Heart right ventricle (tissue), 16 donors: ENCODE data around the gene KIF16B. TPM values are rescaled to one million over a fixed set of nuclear protein-coding genes. Genes with fewer than 3 reads are reported as not detected.
"Not testable (repeated sequence)": the region's sequence is repeated elsewhere in the genome, so short reads cannot be mapped to it uniquely, and the experiment has no call there.

ENCODE experiments used
- ATAC-seq, 8 donors: fragments of 200-7000 bp; cut with Tn5 transposase; one replicate each; pipeline ENCODE4 v1.9.1; 2020; ENCODE audit warnings: mild to moderate bottlenecking in 8 of 8, moderate library complexity in 8 of 8, moderate number of reproducible peaks in 1 of 8
- DNase-seq, 2 donors: peaks; one replicate each; pipeline ENCODE4 v3.0.0-alpha.2; 2020
- H3K27ac ChIP-seq, 10 donors: fragments of 200-600 bp; sonication (generic) in 2 of 10; one replicate each; pipeline versions ENCODE4 v1.5.0 to v1.8.0; 2020 to 2022; ENCODE audit warnings: mild to moderate bottlenecking in 3 of 10
- H3K27me3 ChIP-seq, 7 donors: fragments of 200-600 bp; one replicate each; pipeline ENCODE4 v1.8.0; 2021 to 2022; ENCODE audit warnings: mild to moderate bottlenecking in 2 of 7
- H3K36me3 ChIP-seq, 9 donors: fragments of 200-600 bp; sonication (generic) in 1 of 9; one replicate each; pipeline versions ENCODE4 v1.5.0 to v1.8.0; 2020 to 2022; ENCODE audit warnings: mild to moderate bottlenecking in 2 of 9
- H3K4me1 ChIP-seq, 9 donors: fragments of 200-600 bp; sonication (generic) in 1 of 9; one replicate each; pipeline versions ENCODE4 v1.5.0 to v1.8.0; 2020 to 2022; ENCODE audit warnings: mild to moderate bottlenecking in 4 of 9
- H3K4me3 ChIP-seq, 10 donors: fragments of 200-600 bp; sonication (generic) in 2 of 10; one replicate each; pipeline versions ENCODE4 v1.5.0 to v1.8.0; 2020 to 2022; ENCODE audit warnings: mild to moderate bottlenecking in 7 of 10, moderate library complexity in 2 of 10
- H3K9me3 ChIP-seq, 11 donors: fragments of 200-600 bp in 10 of 11; sonication (generic) in 2 of 11; one replicate each; pipeline versions ENCODE4 v1.5.0 to v1.8.0; 2013 to 2022; ENCODE audit warnings: mild to moderate bottlenecking in 2 of 11, control low read depth in 1 of 11, moderate library complexity in 1 of 11
- WGBS, 2 donors: extraction: QIAGEN DNeasy Blood & Tissue Kit; methylation state at CpG; one replicate each; pipeline ENCODE4 v1.1.7; 2013; ENCODE audit warnings: inconsistent platforms in 1 of 2; 5-methylcytosine and 5-hydroxymethylcytosine counted together
- intact Hi-C, 10 donors: fragments of 100-400 bp; cut with DNase I; formaldehyde crosslinking; loops; one replicate each; pipeline versions ENCODE4 v1.11.1 to v1.14.2; 2022
- polyA plus RNA-seq, 2 donors: library from polyadenylated mRNA; stranded (reverse); fragments of 200-250 nt; gene quantifications; one replicate each; pipeline ENCODE4 v1.2.3, GENCODE V29; 2013
- total RNA-seq, 10 donors: library from RNA; stranded (reverse); fragmentation: NEBNext Ultra II Directional in 3 of 10; extraction: Animal tissue kit (Norgen Biotek cat#: 25700) in 3 of 10; gene quantifications; one replicate each; pipeline versions ENCODE4 v1.2.1 to v1.2.4, GENCODE V29; 2021 to 2023
- TF ChIP-seq, protein P1 (sequence below), 9 donors: fragments of 200-600 bp; sonication (generic) in 2 of 9; IDR thresholded peaks; one replicate each; pipeline versions ENCODE4 v1.5.0 to v1.8.0; 2021 to 2022; ENCODE audit warnings: antibody characterized with exemption in 9 of 9, mild to moderate bottlenecking in 5 of 9, moderate library complexity in 1 of 9
- donor health status: Arrhythmogenic right ventricular cardiomyopathy.
- donor health status: ischemic (EF 13 %, LVEDD 7.1; RV severe dilation, severe dysfunction).
- donor health status: healthy with polysubstance abuse.
- donor health status: DM: no; HTN: yes; CAD: no.
- donor health status: DM: no; HTN: no; CAD: no.
- donor health status: ischemic (EF 25% LVEDD 6.9; RV normal size, moderate dysfunction).
- donor health status: ischemic (EF 25% LVEDD 5.7; RV mildly dilated, moderate dysfunction).
- donor health status: healthy.
- donor health status: DM: yes; HTN: yes; CAD: no.
- donor health status: Ischemic cardiomyopathy.
- donor health status: ischemic (EF 35%, LVEDD 5.7; RV mildly dilated, moderate dysfunction).
- donor health status: nonischemic (EF 11% LVEDD 7.7; RV severe dilation, severe dysfunction).
- donor health status: DM: yes; HTN: yes; CAD: no.
- donor health status: PGD.
- donor health status: ischemic (EF 29% LVEDD 5.4; RV normal size, mild dysfunction).
- donor health status: nonischemic (EF 23%, LVEDD 6.1; RV moderate dilation, normal function).

The KIF16B gene
- total and polyA plus RNA-seq, 12 donors: 9.7 to 22.5 (median 17.9) TPM

DNA sequence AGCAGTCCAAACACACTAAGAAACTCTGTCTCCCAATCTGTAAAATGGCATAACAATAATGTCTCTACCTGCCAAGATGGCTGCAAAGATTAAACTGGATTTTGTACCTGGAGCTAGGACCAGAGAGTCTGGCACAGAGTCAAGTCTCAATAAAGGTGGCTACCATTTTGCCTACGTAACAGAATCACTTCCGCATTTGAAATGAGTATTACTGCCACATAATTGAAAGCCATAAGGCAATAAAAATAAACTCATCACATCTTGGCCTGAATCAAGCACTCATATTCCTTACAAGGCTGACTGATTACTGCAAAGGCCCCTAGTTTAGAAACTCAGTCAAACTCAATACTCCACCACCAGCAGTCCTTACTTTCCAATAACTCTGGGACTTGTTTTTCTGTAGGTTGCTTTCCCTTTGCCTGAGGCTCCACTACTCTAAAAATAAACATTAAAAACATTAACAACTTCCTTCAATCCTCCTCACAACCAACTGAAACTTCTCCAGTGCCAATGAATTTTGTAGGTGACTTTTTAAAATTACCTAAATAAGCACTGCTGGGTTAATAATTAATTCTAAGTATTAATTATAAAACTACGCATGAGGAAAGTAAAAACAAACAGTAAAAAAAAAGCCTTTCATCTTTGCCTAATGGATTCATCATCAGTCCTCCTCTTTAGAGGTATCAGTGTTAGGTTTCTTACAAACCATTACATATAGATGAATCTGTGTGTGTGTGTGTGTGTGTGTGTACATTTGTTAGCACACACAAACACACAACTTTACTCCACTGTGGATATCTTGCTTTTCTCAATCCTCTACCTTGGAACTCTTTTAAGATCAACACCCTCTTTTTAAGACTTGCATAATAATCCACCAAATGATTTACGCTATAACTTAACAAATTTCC lies 3.7 kb downstream of the KIF16B start:
- WGBS, 2 donors: 84 to 85% methylated on average over 4 of the region's 4 CpGs
- Histone ChIP-seq H3K9me3 (no peaks in the 10 kb centered on the region), H3K4me3 (no peak overlapping the region), H3K27me3 (no peaks in the 10 kb centered on the region), H3K4me1 (peaks cover 0 to 39% (median 21%) of the 10 kb centered on the region in 9 donors), H3K27ac (no peak overlapping the region), H3K36me3 (no peaks in the 10 kb centered on the region)
- intact Hi-C loops: loop anchor here in 4 of 10 donors (5.0 to 10.0 kb wide), 2 partner anchors 163 to 165 kb away; partner anchors contain the start of gene SNRPB2 (in 4 of the 4)
- ATAC-seq (no peak), DNase-seq (no peak)
- TF ChIP-seq, protein P1, sequence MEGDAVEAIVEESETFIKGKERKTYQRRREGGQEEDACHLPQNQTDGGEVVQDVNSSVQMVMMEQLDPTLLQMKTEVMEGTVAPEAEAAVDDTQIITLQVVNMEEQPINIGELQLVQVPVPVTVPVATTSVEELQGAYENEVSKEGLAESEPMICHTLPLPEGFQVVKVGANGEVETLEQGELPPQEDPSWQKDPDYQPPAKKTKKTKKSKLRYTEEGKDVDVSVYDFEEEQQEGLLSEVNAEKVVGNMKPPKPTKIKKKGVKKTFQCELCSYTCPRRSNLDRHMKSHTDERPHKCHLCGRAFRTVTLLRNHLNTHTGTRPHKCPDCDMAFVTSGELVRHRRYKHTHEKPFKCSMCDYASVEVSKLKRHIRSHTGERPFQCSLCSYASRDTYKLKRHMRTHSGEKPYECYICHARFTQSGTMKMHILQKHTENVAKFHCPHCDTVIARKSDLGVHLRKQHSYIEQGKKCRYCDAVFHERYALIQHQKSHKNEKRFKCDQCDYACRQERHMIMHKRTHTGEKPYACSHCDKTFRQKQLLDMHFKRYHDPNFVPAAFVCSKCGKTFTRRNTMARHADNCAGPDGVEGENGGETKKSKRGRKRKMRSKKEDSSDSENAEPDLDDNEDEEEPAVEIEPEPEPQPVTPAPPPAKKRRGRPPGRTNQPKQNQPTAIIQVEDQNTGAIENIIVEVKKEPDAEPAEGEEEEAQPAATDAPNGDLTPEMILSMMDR (IDR thresholded peaks at IDR 0.05): no peak

DNA sequence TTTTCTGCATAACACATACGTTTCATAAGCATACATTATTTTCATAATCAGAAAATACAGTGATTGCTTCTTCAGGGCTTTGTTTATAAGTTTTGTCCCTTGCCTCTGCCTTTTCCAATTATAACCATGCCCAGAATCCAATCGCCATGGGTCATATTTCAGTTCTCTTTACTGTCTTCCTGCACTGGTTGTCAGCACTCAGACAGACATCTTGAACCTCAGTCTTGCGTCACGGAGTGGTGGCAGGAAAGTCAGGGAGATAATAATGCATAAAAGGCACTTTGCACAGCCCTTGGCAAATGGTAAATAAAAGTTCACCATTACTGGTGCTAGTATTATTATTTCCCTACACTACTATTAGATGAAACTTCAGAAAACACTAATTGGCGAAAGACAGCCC lies 7.2 kb downstream of the KIF16B start:
- Histone ChIP-seq H3K27me3 (no peaks in the 10 kb centered on the region), H3K9me3 (no peaks in the 10 kb centered on the region), H3K4me3 (no peak overlapping the region), H3K4me1 (peaks cover 0 to 15% (median 0%) of the 10 kb centered on the region in 9 donors), H3K27ac (no peak overlapping the region), H3K36me3 (no peaks in the 10 kb centered on the region)
- WGBS, 2 donors: 74 to 85% methylated on average over 5 of the region's 5 CpGs
- intact Hi-C loops: loop anchor here in 1 of 10 donors (10.0 kb wide), 1 partner anchor 169 kb away; the partner anchor contains the start of gene SNRPB2
- DNase-seq: no peak
- TF ChIP-seq, protein P1 (IDR thresholded peaks at IDR 0.05): no peak
- peak in 1 of 8 donors; percentile 66 for ATAC-seq

DNA sequence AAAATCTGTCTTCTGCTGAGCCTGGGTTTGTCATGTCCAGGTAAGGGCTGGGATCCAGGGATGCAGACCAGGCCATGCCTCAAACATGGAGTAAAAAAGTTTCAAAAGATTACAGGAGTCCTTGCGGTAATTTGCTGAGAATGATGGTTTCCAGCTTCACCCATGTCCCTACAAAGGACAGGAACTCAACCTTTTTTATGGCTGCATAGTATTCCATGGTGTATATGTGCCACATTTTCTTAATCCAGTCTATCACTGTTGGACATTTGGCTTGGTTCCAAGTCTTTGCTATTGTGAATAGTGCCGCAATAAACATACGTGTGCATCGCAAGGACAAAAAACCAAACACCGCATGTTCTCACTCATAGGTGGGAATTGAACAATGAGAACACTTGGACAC lies 9.2 kb downstream of the KIF16B start:
- H3K4me3 ChIP-seq, H3K27ac ChIP-seq, H3K9me3 ChIP-seq, H3K36me3 ChIP-seq, H3K4me1 ChIP-seq, DNase-seq, H3K27me3 ChIP-seq, ATAC-seq: not testable (repeated sequence)
- intact Hi-C loops: loop anchor here in 1 of 10 donors (10.0 kb wide), 1 partner anchor 171 kb away; the partner anchor contains the start of gene SNRPB2
- WGBS, 2 donors: 89 to 92% methylated on average over 5 of the region's 5 CpGs

DNA sequence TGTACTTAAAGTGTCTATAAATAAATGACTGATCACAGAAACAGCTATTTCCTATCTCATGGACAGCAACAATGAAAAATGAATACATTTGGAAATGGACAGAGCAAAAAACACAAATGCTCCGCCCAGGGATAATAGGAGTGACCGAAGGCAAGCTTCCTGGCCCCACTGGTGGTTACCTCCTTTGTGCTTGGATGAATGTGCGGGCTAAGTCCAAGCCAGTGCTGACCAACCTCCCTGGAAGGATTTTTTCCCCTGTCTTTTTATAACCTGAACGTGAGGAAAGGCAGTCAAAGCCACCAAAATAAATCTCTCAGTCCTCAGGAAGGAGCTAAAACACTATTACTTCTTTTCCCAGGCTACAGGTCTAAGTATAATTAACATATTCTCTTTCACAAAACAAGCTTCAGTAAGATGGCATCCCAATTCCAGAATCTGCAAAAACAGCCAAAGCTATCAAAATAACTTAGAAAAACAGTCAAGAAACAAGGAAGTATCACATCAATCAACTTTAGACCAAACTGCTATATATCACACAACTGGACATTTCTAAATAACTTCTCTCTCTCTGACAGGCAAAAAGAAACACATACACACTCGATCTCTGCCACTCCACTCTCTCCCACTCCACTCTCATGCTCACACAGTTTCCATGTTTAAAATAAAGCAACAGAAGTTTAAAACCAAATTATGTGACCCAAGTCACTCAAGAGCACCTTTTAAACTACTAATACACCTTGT lies 10.0 kb downstream of the KIF16B start:
- intact Hi-C loops: loop anchor here in 1 of 10 donors (10.0 kb wide), 1 partner anchor 172 kb away; the partner anchor contains the start of gene SNRPB2
- H3K4me3 ChIP-seq: no peak overlapping the region
- H3K4me1 ChIP-seq: peaks cover 0 to 8% (median 0%) of the 10 kb centered on the region in 9 donors
- no peak overlapping the region for H3K27ac ChIP-seq
- H3K9me3 ChIP-seq: no peaks in the 10 kb centered on the region
- ATAC-seq (no peak), DNase-seq (no peak)
- TF ChIP-seq, protein P1 (IDR thresholded peaks at IDR 0.05): no peak
- no peaks in the 10 kb centered on the region for H3K27me3 ChIP-seq
- WGBS, 2 donors: 61 to 63% methylated on average over 5 of the region's 5 CpGs
- H3K36me3 ChIP-seq: no peaks in the 10 kb centered on the region
